ENCODE measurements around the gene CXCL17. TPM values are rescaled to one million over a fixed set of nuclear protein-coding genes. Genes with fewer than 3 reads are reported as not detected.

CXCL17 gene
- total RNA-seq, 2 experiments from 2014 or later = not detected

GRCh38 chr19:42440357-42441048 lies 2.2 kb downstream of the CXCL17 start:
- no peak overlapping the region for H3K4me2 ChIP-seq (ENCODE audit: low read length)
- no peaks in the 10 kb centered on the region for H3K9me2 ChIP-seq (ENCODE audit: insufficient read depth, low read length)
- H2AFZ ChIP-seq (ENCODE audit: low read length) = no peak overlapping the region
- intact Hi-C loops (cut with micrococcal nuclease; ENCODE audit: unreplicated experiment) = no loop called here
- H3K9me3 ChIP-seq (ENCODE audit: low read length) = no peaks in the 10 kb centered on the region
- no peak overlapping the region for H3K4me3 ChIP-seq (ENCODE audit: low read depth, low read length, poor library complexity, severe bottlenecking)
- H3K36me3 ChIP-seq (ENCODE audit: insufficient read depth, low read length) = no peaks in the 10 kb centered on the region
- CTCF ChIA-PET (ENCODE audit: unreplicated experiment) = no interaction called here
- TF ChIP-seq EZH2phosphoT487 (IDR thresholded peaks at IDR 0.05; ENCODE audit: borderline replicate concordance, low read depth, low read length) = no peak
- TF ChIP-seq CTCF (conservative IDR thresholded peaks at IDR 0.05; ENCODE audit: low read length) = peak; percentile 100
- no peak overlapping the region for H3K27ac ChIP-seq (ENCODE audit: low read depth, low read length, poor library complexity, severe bottlenecking)
- POLR2A ChIA-PET = interaction anchor here (0.6 kb wide), 1 partner anchor 22 kb away, joined by 3 read pairs; no protein-coding TSS in a partner anchor
- no peaks in the 10 kb centered on the region for H3K79me2 ChIP-seq (ENCODE audit: insufficient read depth, low read depth, low read length)
- peak; percentile 83 for DNase-seq (ENCODE audit: low spot score)
- H3K4me1 ChIP-seq (ENCODE audit: insufficient read depth, low read length, poor library complexity, severe bottlenecking) = no peaks in the 10 kb centered on the region
- no TSS peak for BruUV-seq (replicated peaks)
- H4K20me1 ChIP-seq (ENCODE audit: insufficient read depth, low read length) = no peaks in the 10 kb centered on the region

- H3K4me3 ChIP-seq (ENCODE audit: low read depth, low read length, poor library complexity, severe bottlenecking) = no peak overlapping the region
- no peak for DNase-seq (ENCODE audit: low spot score)
- no peaks in the 10 kb centered on the region for H3K36me3 ChIP-seq (ENCODE audit: insufficient read depth, low read length)
- H3K4me1 ChIP-seq (ENCODE audit: insufficient read depth, low read length, poor library complexity, severe bottlenecking) = peaks cover 11% of the 10 kb centered on the region
- TF ChIP-seq EZH2phosphoT487 (IDR thresholded peaks at IDR 0.05; ENCODE audit: borderline replicate concordance, low read depth, low read length) (no peak), CTCF (conservative IDR thresholded peaks at IDR 0.05; ENCODE audit: low read length) (no peak)
- no peak overlapping the region for H2AFZ ChIP-seq (ENCODE audit: low read length)
- BruUV-seq (replicated peaks) = no TSS peak
- no peak overlapping the region for H3K4me2 ChIP-seq (ENCODE audit: low read length)
- no peaks in the 10 kb centered on the region for H3K9me3 ChIP-seq (ENCODE audit: low read length)
- ChIA-PET POLR2A (no interaction called here), CTCF (ENCODE audit: unreplicated experiment) (no interaction called here)
- no peaks in the 10 kb centered on the region for H4K20me1 ChIP-seq (ENCODE audit: insufficient read depth, low read length)
- no peaks in the 10 kb centered on the region for H3K9me2 ChIP-seq (ENCODE audit: insufficient read depth, low read length)
- H3K27ac ChIP-seq (ENCODE audit: low read depth, low read length, poor library complexity, severe bottlenecking) = no peak overlapping the region
- H3K79me2 ChIP-seq (ENCODE audit: insufficient read depth, low read depth, low read length) = no peaks in the 10 kb centered on the region
- intact Hi-C loops (cut with micrococcal nuclease; ENCODE audit: unreplicated experiment) = no loop called here
Observed at GRCh38 chr19:42436006-42436405, 6.7 kb downstream of the CXCL17 start.

- Histone ChIP-seq H3K36me3 (ENCODE audit: insufficient read depth, low read length) (no peaks in the 10 kb centered on the region), H3K4me3 (ENCODE audit: low read depth, low read length, poor library complexity, severe bottlenecking) (no peak overlapping the region), H3K9me3 (ENCODE audit: low read length) (no peaks in the 10 kb centered on the region), H3K79me2 (ENCODE audit: insufficient read depth, low read depth, low read length) (no peaks in the 10 kb centered on the region), H4K20me1 (ENCODE audit: insufficient read depth, low read length) (no peaks in the 10 kb centered on the region), H3K4me1 (ENCODE audit: insufficient read depth, low read length, poor library complexity, severe bottlenecking) (peaks cover 15% of the 10 kb centered on the region), H3K27ac (ENCODE audit: low read depth, low read length, poor library complexity, severe bottlenecking) (no peak overlapping the region), H2AFZ (ENCODE audit: low read length) (no peak overlapping the region), H3K9me2 (ENCODE audit: insufficient read depth, low read length) (no peaks in the 10 kb centered on the region), H3K4me2 (ENCODE audit: low read length) (no peak overlapping the region)
- DNase-seq (ENCODE audit: low spot score) = no peak
- intact Hi-C loops (cut with micrococcal nuclease; ENCODE audit: unreplicated experiment) = no loop called here
- TF ChIP-seq EZH2phosphoT487 (IDR thresholded peaks at IDR 0.05; ENCODE audit: borderline replicate concordance, low read depth, low read length) (no peak), CTCF (conservative IDR thresholded peaks at IDR 0.05; ENCODE audit: low read length) (no peak)
- POLR2A ChIA-PET = interaction anchor here (0.7 kb wide), 1 partner anchor 16 kb away, joined by 8 read pairs; no protein-coding TSS in a partner anchor
- CTCF ChIA-PET (ENCODE audit: unreplicated experiment) = no interaction called here
- no TSS peak for BruUV-seq (replicated peaks)
Observed at GRCh38 chr19:42435316-42435715, 7.4 kb downstream of the CXCL17 start.
